Muscle layer of duodenum (tissue), 2 donors: ENCODE data around the gene SERPINB3.
"Not testable (repeated sequence)": the region's sequence is repeated elsewhere in the genome, so short reads cannot be mapped to it uniquely, and the experiment has no call there.

Source experiments
- H3K27ac ChIP-seq: one replicate; pipeline ENCODE4 v1.7.0; 2013; ENCODE audit warnings: mild to moderate bottlenecking, low read length
- H3K27me3 ChIP-seq: one replicate; pipeline ENCODE4 v1.7.0; 2013; ENCODE audit warnings: low read depth, mild to moderate bottlenecking, control low read depth, low read length
- H3K36me3 ChIP-seq, 2 donors: one replicate each; pipeline ENCODE4 v1.7.0; 2013; ENCODE audit warnings: low read length in 2 of 2, control low read depth in 1 of 2, mild to moderate bottlenecking in 1 of 2; ENCODE audit not compliant: insufficient read depth in 2 of 2, control insufficient read depth in 1 of 2
- H3K4me1 ChIP-seq, 2 donors: one replicate each; pipeline ENCODE4 v1.7.0; 2013; ENCODE audit warnings: low read length in 2 of 2, mild to moderate bottlenecking in 2 of 2, control low read depth in 1 of 2, moderate library complexity in 1 of 2; ENCODE audit not compliant: insufficient read depth in 2 of 2, control insufficient read depth in 1 of 2
- H3K4me3 ChIP-seq, 2 donors: one replicate each; pipeline ENCODE4 v1.7.0; 2013; ENCODE audit warnings: low read length in 2 of 2, low read depth in 1 of 2, mild to moderate bottlenecking in 1 of 2
- H3K9me3 ChIP-seq, 2 donors: one replicate each; pipeline ENCODE4 v1.7.0; 2013; ENCODE audit warnings: low read length in 2 of 2, control low read depth in 1 of 2, mild to moderate bottlenecking in 1 of 2; ENCODE audit not compliant: control insufficient read depth in 1 of 2
- donor health status: healthy.

The SERPINB3 gene

GRCh38 chr18:63683152-63683551 is 21.5 kb upstream of the SERPINB3 start:
- no peak overlapping the region for H3K27ac ChIP-seq
- H3K4me3 ChIP-seq: no peak overlapping the region
- no peaks in the 10 kb centered on the region for H3K4me1 ChIP-seq
- no peaks in the 10 kb centered on the region for H3K27me3 ChIP-seq
- no peaks in the 10 kb centered on the region for H3K9me3 ChIP-seq
- no peaks in the 10 kb centered on the region for H3K36me3 ChIP-seq

- H3K36me3 ChIP-seq: no peaks in the 10 kb centered on the region
These were observed 20.0 kb upstream of the SERPINB3 start for GRCh38 chr18:63681449-63682340.

GRCh38 chr18:63679820-63680606 is 18.3 kb upstream of the SERPINB3 start:
- Histone ChIP-seq H3K27ac (no peak overlapping the region), H3K4me1 (no peaks in the 10 kb centered on the region), H3K36me3 (no peaks in the 10 kb centered on the region), H3K27me3 (no peaks in the 10 kb centered on the region), H3K9me3 (no peaks in the 10 kb centered on the region), H3K4me3 (no peak overlapping the region)

More at GRCh38 chr18:63681449-63682340, 20.0 kb upstream of the SERPINB3 start:
- Histone ChIP-seq H3K4me3 (no peak overlapping the region), H3K9me3 (no peaks in the 10 kb centered on the region), H3K27me3 (no peaks in the 10 kb centered on the region), H3K4me1 (no peaks in the 10 kb centered on the region), H3K27ac (no peak overlapping the region)

- no peaks in the 10 kb centered on the region for H3K4me1 ChIP-seq
These were observed 16.0 kb upstream of the SERPINB3 start for GRCh38 chr18:63677500-63678225.

GRCh38 chr18:63676526-63677323 is 15.0 kb upstream of the SERPINB3 start:
- Histone ChIP-seq H3K27me3 (no peaks in the 10 kb centered on the region), H3K4me1 (no peaks in the 10 kb centered on the region), H3K4me3 (no peak overlapping the region), H3K36me3 (no peaks in the 10 kb centered on the region), H3K27ac (no peak overlapping the region), H3K9me3 (no peaks in the 10 kb centered on the region)

More at GRCh38 chr18:63677500-63678225, 16.0 kb upstream of the SERPINB3 start:
- no peak overlapping the region for H3K27ac ChIP-seq
- H3K36me3 ChIP-seq: no peaks in the 10 kb centered on the region
- no peaks in the 10 kb centered on the region for H3K9me3 ChIP-seq
- no peaks in the 10 kb centered on the region for H3K27me3 ChIP-seq
- H3K4me3 ChIP-seq: no peak overlapping the region

- Histone ChIP-seq H3K9me3 (no peaks in the 10 kb centered on the region), H3K27me3 (no peaks in the 10 kb centered on the region), H3K4me3 (no peak overlapping the region), H3K36me3 (no peaks in the 10 kb centered on the region), H3K27ac (no peak overlapping the region), H3K4me1 (no peaks in the 10 kb centered on the region)
These were observed 2.9 kb upstream of the SERPINB3 start for GRCh38 chr18:63664571-63664970.

- H3K4me3 ChIP-seq, H3K9me3 ChIP-seq, H3K27me3 ChIP-seq, H3K27ac ChIP-seq, H3K4me1 ChIP-seq, H3K36me3 ChIP-seq: not testable (repeated sequence)
These were observed 2.8 kb downstream of the SERPINB3 start for GRCh38 chr18:63658920-63659319.

- H3K4me3 ChIP-seq, H3K9me3 ChIP-seq, H3K27ac ChIP-seq, H3K27me3 ChIP-seq, H3K36me3 ChIP-seq, H3K4me1 ChIP-seq: not testable (repeated sequence)
These were observed 11.4 kb downstream of the SERPINB3 start for GRCh38 chr18:63650271-63650670.

- Histone ChIP-seq H3K27ac (no peak overlapping the region), H3K9me3 (no peaks in the 10 kb centered on the region), H3K4me3 (no peak overlapping the region), H3K4me1 (no peaks in the 10 kb centered on the region), H3K36me3 (no peaks in the 10 kb centered on the region), H3K27me3 (no peaks in the 10 kb centered on the region)
These were observed 13.5 kb downstream of the SERPINB3 start for GRCh38 chr18:63648241-63648640.

GRCh38 chr18:63646936-63647335 is 14.8 kb downstream of the SERPINB3 start:
- no peak overlapping the region for H3K27ac ChIP-seq
- no peaks in the 10 kb centered on the region for H3K4me1 ChIP-seq
- H3K27me3 ChIP-seq: no peaks in the 10 kb centered on the region
- H3K36me3 ChIP-seq: no peaks in the 10 kb centered on the region
- H3K9me3 ChIP-seq: no peaks in the 10 kb centered on the region
- no peak overlapping the region for H3K4me3 ChIP-seq
